ENCODE results near the gene GABRB2. TPM values are rescaled to one million over a fixed set of nuclear protein-coding genes. Genes with fewer than 3 reads are reported as not detected.

GABRB2 gene
- total RNA-seq, 1 experiment from 2014 or later = not detected

DNA sequence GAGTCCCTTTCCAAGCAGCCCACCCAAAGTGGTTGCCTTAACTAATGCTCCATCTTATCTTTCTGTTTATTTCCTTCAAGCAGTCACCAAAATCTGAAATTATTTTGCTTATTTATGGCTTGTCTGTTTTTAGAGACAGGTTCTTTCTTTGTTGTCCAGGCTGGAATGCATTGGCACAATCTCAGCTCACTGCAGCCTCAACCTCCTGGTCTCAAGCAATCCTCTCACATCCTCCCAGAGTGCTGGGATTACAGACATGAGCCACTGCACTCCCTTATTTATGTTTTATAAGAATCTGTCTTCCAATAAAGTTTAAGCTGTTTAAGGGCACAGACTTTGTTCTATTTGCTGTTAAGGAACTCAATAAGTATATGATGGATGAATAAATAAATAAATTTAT, 133.7 kb downstream of the GABRB2 start:
- TF ChIP-seq, protein P1, sequence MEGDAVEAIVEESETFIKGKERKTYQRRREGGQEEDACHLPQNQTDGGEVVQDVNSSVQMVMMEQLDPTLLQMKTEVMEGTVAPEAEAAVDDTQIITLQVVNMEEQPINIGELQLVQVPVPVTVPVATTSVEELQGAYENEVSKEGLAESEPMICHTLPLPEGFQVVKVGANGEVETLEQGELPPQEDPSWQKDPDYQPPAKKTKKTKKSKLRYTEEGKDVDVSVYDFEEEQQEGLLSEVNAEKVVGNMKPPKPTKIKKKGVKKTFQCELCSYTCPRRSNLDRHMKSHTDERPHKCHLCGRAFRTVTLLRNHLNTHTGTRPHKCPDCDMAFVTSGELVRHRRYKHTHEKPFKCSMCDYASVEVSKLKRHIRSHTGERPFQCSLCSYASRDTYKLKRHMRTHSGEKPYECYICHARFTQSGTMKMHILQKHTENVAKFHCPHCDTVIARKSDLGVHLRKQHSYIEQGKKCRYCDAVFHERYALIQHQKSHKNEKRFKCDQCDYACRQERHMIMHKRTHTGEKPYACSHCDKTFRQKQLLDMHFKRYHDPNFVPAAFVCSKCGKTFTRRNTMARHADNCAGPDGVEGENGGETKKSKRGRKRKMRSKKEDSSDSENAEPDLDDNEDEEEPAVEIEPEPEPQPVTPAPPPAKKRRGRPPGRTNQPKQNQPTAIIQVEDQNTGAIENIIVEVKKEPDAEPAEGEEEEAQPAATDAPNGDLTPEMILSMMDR (IDR thresholded peaks at IDR 0.05; ENCODE audit: unreplicated experiment) = no peak
- intact Hi-C loops (cut with micrococcal nuclease; ENCODE audit: unreplicated experiment) = no loop called here
- Mint-ChIP-seq H3K4me3 (ENCODE audit: low read depth, unreplicated experiment) (no peak overlapping the region), H3K27ac (ENCODE audit: unreplicated experiment) (no peak overlapping the region), H3K27me3 (ENCODE audit: unreplicated experiment) (no peaks in the 10 kb centered on the region), H3K36me3 (ENCODE audit: insufficient read depth, unreplicated experiment) (no peaks in the 10 kb centered on the region), H3K4me1 (ENCODE audit: low read depth, unreplicated experiment) (no peaks in the 10 kb centered on the region), H3K9me3 (ENCODE audit: low read depth, unreplicated experiment) (peaks cover 7% of the 10 kb centered on the region)
- CTCF ChIA-PET = no interaction called here
- no peak for DNase-seq
- no TSS peak for BruUV-seq (replicated peaks)

DNA sequence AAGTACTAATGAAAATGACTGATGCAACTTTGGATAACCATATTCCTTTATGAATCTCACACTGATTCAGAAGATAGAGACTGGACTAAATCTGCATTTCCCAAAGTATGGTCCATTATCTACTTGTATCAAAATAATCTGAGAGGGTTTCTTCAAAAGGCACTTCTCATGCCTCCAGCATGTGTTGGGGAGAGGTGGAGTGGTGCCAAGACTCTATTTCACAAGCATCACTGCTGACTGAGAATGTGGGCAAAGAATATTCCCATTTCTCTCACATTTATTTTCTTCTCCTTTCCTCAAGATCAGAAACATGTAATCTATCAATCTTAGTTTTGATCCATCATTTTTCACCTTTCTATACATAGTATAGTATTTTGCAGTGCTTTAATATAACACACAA, 135.4 kb downstream of the GABRB2 start:
- TF ChIP-seq, protein P1 (IDR thresholded peaks at IDR 0.05; ENCODE audit: unreplicated experiment) = no peak

DNA sequence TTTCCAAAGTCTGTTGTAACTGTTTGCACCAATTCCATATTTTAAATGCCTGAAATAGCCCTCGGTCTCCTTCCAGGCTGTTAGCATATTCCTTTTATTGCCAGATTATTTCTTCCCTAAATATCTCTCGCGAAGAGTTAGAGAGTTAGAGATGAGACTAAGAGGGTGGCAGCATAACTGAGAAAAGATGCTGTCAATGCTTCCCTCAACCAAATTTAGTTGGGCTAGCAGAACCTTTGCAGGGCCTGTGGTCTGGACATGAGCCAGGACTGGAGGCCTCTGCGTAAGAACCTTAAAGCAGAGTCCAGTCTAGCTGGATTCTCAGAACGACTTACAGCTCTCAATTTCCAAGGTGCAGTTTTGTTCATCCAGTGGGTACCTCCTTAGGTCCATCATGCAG, 135.9 kb downstream of the GABRB2 start:
- TF ChIP-seq, protein P1 (IDR thresholded peaks at IDR 0.05; ENCODE audit: unreplicated experiment) = no peak
- CTCF ChIA-PET = no interaction called here
- H3K36me3 Mint-ChIP-seq (ENCODE audit: insufficient read depth, unreplicated experiment) = no peaks in the 10 kb centered on the region
- H3K9me3 Mint-ChIP-seq (ENCODE audit: low read depth, unreplicated experiment) = peaks cover 7% of the 10 kb centered on the region
- H3K4me1 Mint-ChIP-seq (ENCODE audit: low read depth, unreplicated experiment) = no peaks in the 10 kb centered on the region
- intact Hi-C loops (cut with micrococcal nuclease; ENCODE audit: unreplicated experiment) = no loop called here
- H3K27ac Mint-ChIP-seq (ENCODE audit: unreplicated experiment) = no peak overlapping the region
- H3K27me3 Mint-ChIP-seq (ENCODE audit: unreplicated experiment) = no peaks in the 10 kb centered on the region
- no peak for DNase-seq
- no TSS peak for BruUV-seq (replicated peaks)
- H3K4me3 Mint-ChIP-seq (ENCODE audit: low read depth, unreplicated experiment) = no peak overlapping the region

More for the DNA sequence above, 135.4 kb downstream of the GABRB2 start:
- no peaks in the 10 kb centered on the region for H3K27me3 Mint-ChIP-seq (ENCODE audit: unreplicated experiment)
- no peak for DNase-seq
- CTCF ChIA-PET = no interaction called here
- no peak overlapping the region for H3K27ac Mint-ChIP-seq (ENCODE audit: unreplicated experiment)
- H3K36me3 Mint-ChIP-seq (ENCODE audit: insufficient read depth, unreplicated experiment) = no peaks in the 10 kb centered on the region
- no peaks in the 10 kb centered on the region for H3K4me1 Mint-ChIP-seq (ENCODE audit: low read depth, unreplicated experiment)
- peaks cover 7% of the 10 kb centered on the region for H3K9me3 Mint-ChIP-seq (ENCODE audit: low read depth, unreplicated experiment)
- H3K4me3 Mint-ChIP-seq (ENCODE audit: low read depth, unreplicated experiment) = no peak overlapping the region
- BruUV-seq (replicated peaks) = no TSS peak
- intact Hi-C loops (cut with micrococcal nuclease; ENCODE audit: unreplicated experiment) = no loop called here

DNA sequence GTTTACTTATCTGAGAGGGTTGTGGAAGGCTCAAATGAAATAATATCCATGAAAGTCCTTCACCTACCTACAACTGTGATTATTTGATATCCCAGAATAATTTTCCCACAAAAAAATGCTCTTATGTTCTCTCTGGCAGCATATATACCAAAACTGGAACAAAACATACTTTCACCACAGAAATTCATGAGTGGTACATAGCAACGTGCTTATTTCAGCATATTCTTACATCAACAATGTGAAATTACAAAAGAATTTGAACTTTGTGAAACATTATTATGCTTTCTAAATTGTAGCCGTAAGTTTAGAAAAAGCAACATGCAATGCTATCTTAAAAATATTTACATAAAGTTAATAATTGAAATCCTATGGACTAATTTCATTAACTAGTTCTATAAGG, 137.1 kb downstream of the GABRB2 start:
- no peak overlapping the region for H3K27ac Mint-ChIP-seq (ENCODE audit: unreplicated experiment)
- TF ChIP-seq, protein P1 (IDR thresholded peaks at IDR 0.05; ENCODE audit: unreplicated experiment) = no peak
- H3K27me3 Mint-ChIP-seq (ENCODE audit: unreplicated experiment) = no peaks in the 10 kb centered on the region
- CTCF ChIA-PET = no interaction called here
- H3K4me1 Mint-ChIP-seq (ENCODE audit: low read depth, unreplicated experiment) = no peaks in the 10 kb centered on the region
- BruUV-seq (replicated peaks) = no TSS peak
- no peak for DNase-seq
- no peak overlapping the region for H3K4me3 Mint-ChIP-seq (ENCODE audit: low read depth, unreplicated experiment)
- no peaks in the 10 kb centered on the region for H3K36me3 Mint-ChIP-seq (ENCODE audit: insufficient read depth, unreplicated experiment)
- H3K9me3 Mint-ChIP-seq (ENCODE audit: low read depth, unreplicated experiment) = peaks cover 7% of the 10 kb centered on the region
- intact Hi-C loops (cut with micrococcal nuclease; ENCODE audit: unreplicated experiment) = no loop called here

All from Calu3 (cell line).